ENCODE measurements around the gene CDRT4. TPM values are rescaled to one million over a fixed set of nuclear protein-coding genes. Genes with fewer than 3 reads are reported as not detected.

Gene CDRT4
- total and polyA plus RNA-seq, 10 of the 15 experiments (the other 5 are each of a cell fraction or from before 2014, with no cell fraction given) = 0.11 to 1.3 (median 0.51) TPM; not detected in 3

DNA sequence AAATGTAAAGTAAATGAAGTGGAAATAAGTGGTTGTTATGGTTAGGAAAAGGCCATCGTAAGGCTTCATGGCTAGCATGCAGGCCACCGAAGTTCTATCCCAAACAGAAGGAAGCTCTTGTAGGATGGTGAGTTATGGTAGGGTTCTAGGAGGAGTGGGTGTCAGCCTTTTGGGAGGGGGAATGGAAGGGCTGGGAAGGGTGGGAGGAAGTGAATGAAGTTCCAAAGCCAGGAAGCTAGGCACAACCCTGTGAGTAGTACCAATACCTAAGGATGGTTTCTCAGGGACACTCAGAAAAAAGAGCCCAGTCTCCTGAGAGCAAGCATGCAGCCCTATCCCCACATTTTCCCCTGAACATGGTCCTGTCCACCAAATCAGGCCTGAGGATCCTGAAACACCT, 36.3 kb upstream of the CDRT4 start (continued):
- TF ChIP-seq, protein P1, sequence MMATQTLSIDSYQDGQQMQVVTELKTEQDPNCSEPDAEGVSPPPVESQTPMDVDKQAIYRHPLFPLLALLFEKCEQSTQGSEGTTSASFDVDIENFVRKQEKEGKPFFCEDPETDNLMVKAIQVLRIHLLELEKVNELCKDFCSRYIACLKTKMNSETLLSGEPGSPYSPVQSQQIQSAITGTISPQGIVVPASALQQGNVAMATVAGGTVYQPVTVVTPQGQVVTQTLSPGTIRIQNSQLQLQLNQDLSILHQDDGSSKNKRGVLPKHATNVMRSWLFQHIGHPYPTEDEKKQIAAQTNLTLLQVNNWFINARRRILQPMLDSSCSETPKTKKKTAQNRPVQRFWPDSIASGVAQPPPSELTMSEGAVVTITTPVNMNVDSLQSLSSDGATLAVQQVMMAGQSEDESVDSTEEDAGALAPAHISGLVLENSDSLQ (IDR thresholded peaks at IDR 0.05) = no peak

DNA sequence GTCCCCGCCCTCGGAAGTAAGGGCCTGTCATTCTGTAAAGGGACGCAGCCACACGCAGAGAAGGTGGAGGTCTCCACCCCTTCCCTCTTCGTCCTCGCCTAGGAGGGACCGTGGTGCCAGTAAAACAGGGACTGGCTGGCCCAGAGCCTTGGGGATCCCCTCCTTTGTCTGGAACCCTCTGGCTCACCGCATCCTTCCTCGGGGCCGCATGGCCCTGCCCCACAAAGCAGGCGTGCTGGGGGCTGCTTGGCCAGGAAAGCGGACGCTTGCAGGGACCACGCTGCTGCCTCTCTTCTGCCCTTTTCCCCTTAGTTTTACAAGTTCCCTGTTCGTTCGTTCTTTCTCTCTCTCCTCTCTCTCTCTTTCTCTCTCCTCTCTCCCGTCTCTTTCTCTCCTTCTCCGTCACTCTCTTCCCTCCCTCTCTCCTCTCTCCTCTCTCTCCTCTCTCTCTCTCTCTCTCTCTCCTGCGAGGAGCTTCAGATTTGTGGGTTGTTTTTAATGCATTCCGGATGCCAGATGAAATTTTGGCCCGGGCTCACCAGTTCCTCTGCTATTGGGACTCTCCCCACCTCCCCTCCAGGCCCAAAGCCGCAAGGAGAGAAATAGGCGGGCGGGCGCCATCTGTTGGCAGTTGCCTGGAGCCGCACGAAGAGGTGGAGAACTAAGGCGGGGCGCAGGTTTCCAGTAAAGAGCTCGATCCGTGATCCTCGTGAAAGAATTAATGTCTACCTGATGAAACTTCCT, 35.1 kb upstream of the CDRT4 start:
- Histone ChIP-seq H3K9me3 (replicated peaks; ENCODE audit: control insufficient read depth, insufficient read depth, low read length) (no peaks in the 10 kb centered on the region), H3K79me2 (ENCODE audit: control insufficient read depth, insufficient read depth, low read length) (no peaks in the 10 kb centered on the region), H2AFZ (ENCODE audit: control insufficient read depth, low read depth, low read length) (peak overlapping the region; percentile 24), H3K4me1 (ENCODE audit: control insufficient read depth, insufficient read depth, low read length) (peaks cover 3% of the 10 kb centered on the region), H3K36me3 (ENCODE audit: control insufficient read depth in 2 of 2, insufficient read depth in 2 of 2, low read length in 1 of 2) (no peaks in the 10 kb centered on the region), H3K27ac (ENCODE audit: control insufficient read depth, insufficient read depth) (no peak overlapping the region), H4K20me1 (ENCODE audit: control insufficient read depth, insufficient read depth) (no peaks in the 10 kb centered on the region), H3K9ac (ENCODE audit: control insufficient read depth, insufficient read depth, low read length) (no peak overlapping the region), H3K4me3 (no peak overlapping the region), H3K4me2 (ENCODE audit: control insufficient read depth, insufficient read depth) (peak overlapping the region; percentile 15), H3K27me3 (replicated peaks in 1 of 2; ENCODE audit: control insufficient read depth in 2 of 2, insufficient read depth in 2 of 2, low read length in 1 of 2) (no peaks in the 10 kb centered on the region; a peak in 1 of 4 replicates)
- 39% methylated on average over 32 of the region's 32 CpGs for WGBS (ENCODE audit: insufficient coverage, insufficient replicate concordance, low lambda C conversion rate, missing lambda C conversion rate)
- ChIA-PET RAD21 (ENCODE audit: unreplicated experiment) (interaction anchor here (1.2 kb wide), 1 partner anchor 244 kb away, joined by 11 read pairs; no protein-coding TSS in a partner anchor), CTCF (interaction anchor here (0.6 to 3.0 kb wide), 13 partner anchors 11 to 1904 kb away, joined by 3 to 33 read pairs (median 5); no protein-coding TSS in a partner anchor), POLR2A (no interaction called here), SMC1A (ENCODE audit: uncharacterized antibody, unreplicated experiment) (interaction anchor here (1.2 kb wide), 1 partner anchor 246 kb away, joined by 5 read pairs; no protein-coding TSS in a partner anchor)
- in situ Hi-C loops (cut with MboI) (loop anchor here (5.0 kb wide), 1 partner anchor 245 kb away; no protein-coding TSS in a partner anchor), intact Hi-C loops (cut with micrococcal nuclease; ENCODE audit: unreplicated experiment) (loop anchor here (1.0 kb wide), 1 partner anchor 245 kb away; no protein-coding TSS in a partner anchor)
- BruUV-seq (replicated peaks) = no TSS peak
- DNase-seq (ENCODE audit: low read depth, low spot score) (no peak), FAIRE-seq (peak; percentile 31), ATAC-seq (peak; percentile 96)
- TF ChIP-seq YY1 (IDR thresholded peaks at IDR 0.05; ENCODE audit: low read depth, low read length) = peak; percentile 56; the same call in 1 of the 2 replicates
- no peak for TF ChIP-seq EZH2 (IDR thresholded peaks at IDR 0.05; ENCODE audit: borderline replicate concordance, control insufficient read depth, low read depth, low read length)
- TF ChIP-seq SPI1 (IDR thresholded peaks at IDR 0.05; ENCODE audit: borderline replicate concordance, insufficient read depth, low read depth, low read length) = peak; percentile 37; the same call in 1 of the 2 replicates
- no peak for TF ChIP-seq HDAC6 (IDR thresholded peaks at IDR 0.05; ENCODE audit: unreplicated experiment)
- TF ChIP-seq SMC3 (IDR thresholded peaks at IDR 0.05; ENCODE audit: borderline replicate concordance, low read length) = peak; percentile 65
- TF ChIP-seq RAD21 (IDR thresholded peaks at IDR 0.05; ENCODE audit: insufficient read depth, low read depth, low read length) = peak; percentile 72
- TF ChIP-seq, protein P2, sequence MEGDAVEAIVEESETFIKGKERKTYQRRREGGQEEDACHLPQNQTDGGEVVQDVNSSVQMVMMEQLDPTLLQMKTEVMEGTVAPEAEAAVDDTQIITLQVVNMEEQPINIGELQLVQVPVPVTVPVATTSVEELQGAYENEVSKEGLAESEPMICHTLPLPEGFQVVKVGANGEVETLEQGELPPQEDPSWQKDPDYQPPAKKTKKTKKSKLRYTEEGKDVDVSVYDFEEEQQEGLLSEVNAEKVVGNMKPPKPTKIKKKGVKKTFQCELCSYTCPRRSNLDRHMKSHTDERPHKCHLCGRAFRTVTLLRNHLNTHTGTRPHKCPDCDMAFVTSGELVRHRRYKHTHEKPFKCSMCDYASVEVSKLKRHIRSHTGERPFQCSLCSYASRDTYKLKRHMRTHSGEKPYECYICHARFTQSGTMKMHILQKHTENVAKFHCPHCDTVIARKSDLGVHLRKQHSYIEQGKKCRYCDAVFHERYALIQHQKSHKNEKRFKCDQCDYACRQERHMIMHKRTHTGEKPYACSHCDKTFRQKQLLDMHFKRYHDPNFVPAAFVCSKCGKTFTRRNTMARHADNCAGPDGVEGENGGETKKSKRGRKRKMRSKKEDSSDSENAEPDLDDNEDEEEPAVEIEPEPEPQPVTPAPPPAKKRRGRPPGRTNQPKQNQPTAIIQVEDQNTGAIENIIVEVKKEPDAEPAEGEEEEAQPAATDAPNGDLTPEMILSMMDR (IDR thresholded peaks at IDR 0.05 in 2 of 3, conservative IDR thresholded peaks at IDR 0.05 in 1 of 3; ENCODE audit: control insufficient read depth in 2 of 3, extremely low read depth in 1 of 3, insufficient read depth in 1 of 3, low read depth in 3 of 3, low read length in 3 of 3) = peak; percentile 79 to 87 (median 80)
- no peak for TF ChIP-seq EGR1 (IDR thresholded peaks at IDR 0.05; ENCODE audit: borderline replicate concordance in 1 of 2, low read depth in 2 of 2, low read length in 2 of 2)
- no peak for TF ChIP-seq BMI1 (IDR thresholded peaks at IDR 0.05; ENCODE audit: borderline replicate concordance)
- no peak for TF ChIP-seq HDAC2 (IDR thresholded peaks at IDR 0.05)
- TF ChIP-seq NFIC (IDR thresholded peaks at IDR 0.05; ENCODE audit: low read depth, low read length) = no peak
- TF ChIP-seq, protein P3, sequence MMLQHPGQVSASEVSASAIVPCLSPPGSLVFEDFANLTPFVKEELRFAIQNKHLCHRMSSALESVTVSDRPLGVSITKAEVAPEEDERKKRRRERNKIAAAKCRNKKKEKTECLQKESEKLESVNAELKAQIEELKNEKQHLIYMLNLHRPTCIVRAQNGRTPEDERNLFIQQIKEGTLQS (IDR thresholded peaks at IDR 0.05; ENCODE audit: borderline replicate concordance, extremely low read depth, low read depth, low read length) = no peak
- TF ChIP-seq RUNX3 (IDR thresholded peaks at IDR 0.05; ENCODE audit: low read length) = peak; percentile 60
